GM10847 (cell line): Measurements from ENCODE around the gene PLCG1.
A peak's percentile ranks its signal among the peaks of the same experiment; 100 is the strongest.

Experiments used
- POLR2A ChIP-seq: IDR thresholded peaks from 2 replicates; pipeline ENCODE4 v1.6.1; 2011; ENCODE audit not compliant: insufficient read length; ENCODE audit errors: extremely low read depth

PLCG1 gene

GRCh38 chr20:41137614-41138474, 501 bp downstream of the PLCG1 start:
- peak; percentile 24 for TF ChIP-seq POLR2A

GRCh38 chr20:41138475-41139226, 1.3 kb downstream of the PLCG1 start:
- TF ChIP-seq POLR2A = no peak

- no peak for TF ChIP-seq POLR2A
These were observed 2.1 kb downstream of the PLCG1 start for GRCh38 chr20:41139227-41140093.

GRCh38 chr20:41140226-41141133, 3.1 kb downstream of the PLCG1 start:
- no peak for TF ChIP-seq POLR2A

- TF ChIP-seq POLR2A = no peak
These were observed 3.9 kb downstream of the PLCG1 start for GRCh38 chr20:41141153-41141815.

- no peak for TF ChIP-seq POLR2A
These were observed 4.9 kb downstream of the PLCG1 start for GRCh38 chr20:41142245-41142644.

GRCh38 chr20:41142919-41143318, 5.6 kb downstream of the PLCG1 start:
- no peak for TF ChIP-seq POLR2A

GRCh38 chr20:41143354-41143753, 6.0 kb downstream of the PLCG1 start:
- TF ChIP-seq POLR2A = no peak

GRCh38 chr20:41145317-41145716, 8.0 kb downstream of the PLCG1 start:
- no peak for TF ChIP-seq POLR2A

GRCh38 chr20:41145821-41146620, 8.7 kb downstream of the PLCG1 start:
- TF ChIP-seq POLR2A = no peak

- TF ChIP-seq POLR2A = no peak
These were observed 10.4 kb downstream of the PLCG1 start for GRCh38 chr20:41147767-41148191.

- no peak for TF ChIP-seq POLR2A
These were observed 11.6 kb downstream of the PLCG1 start for GRCh38 chr20:41148942-41149341.

- no peak for TF ChIP-seq POLR2A
These were observed 13.3 kb downstream of the PLCG1 start for GRCh38 chr20:41150664-41151063.
